ENCODE measurements around the gene NR3C1. TPM values are rescaled to one million over a fixed set of nuclear protein-coding genes. Genes with fewer than 3 reads are reported as not detected.
A peak's percentile ranks its signal among the peaks of the same experiment; 100 is the strongest.

NR3C1 gene
- total and polyA plus RNA-seq, 2 of the 13 experiments (the other 11 are each of a cell fraction or from before 2014, with no cell fraction given) = 10.0 to 24.3 TPM

GRCh38 chr5:143405063-143405848 lies 1.8 kb upstream of the NR3C1 start (continued):
- TF ChIP-seq ZKSCAN8 (CRISPR knock-in tag; IDR thresholded peaks at IDR 0.05; ENCODE audit: borderline replicate concordance) (no peak), ZNF207 (IDR thresholded peaks at IDR 0.05; ENCODE audit: borderline replicate concordance) (no peak), ZBTB8A (CRISPR knock-in tag; IDR thresholded peaks at IDR 0.05; ENCODE audit: borderline replicate concordance, low read depth) (no peak), POGZ (CRISPR knock-in tag; IDR thresholded peaks at IDR 0.05) (peak; percentile 97), MBD4 (IDR thresholded peaks at IDR 0.05; ENCODE audit: borderline replicate concordance, low read length) (no peak), REXO4 (CRISPR knock-in tag; IDR thresholded peaks at IDR 0.05; ENCODE audit: borderline replicate concordance) (no peak), ZBTB21 (CRISPR knock-in tag; IDR thresholded peaks at IDR 0.05) (peak; percentile 44; the same call in 1 of the 2 replicates), POLR2A (IDR thresholded peaks at IDR 0.05; ENCODE audit: insufficient read depth in 1 of 2, low read depth in 2 of 2, low read length in 2 of 2) (peak; percentile 42 to 65; a peak in 3 of 4 replicates), DNMT1 (CRISPR knock-in tag; IDR thresholded peaks at IDR 0.05) (no peak), ZNF660 (CRISPR knock-in tag; IDR thresholded peaks at IDR 0.05; ENCODE audit: borderline replicate concordance, low read depth) (no peak), ZKSCAN5 (CRISPR knock-in tag; IDR thresholded peaks at IDR 0.05) (no peak), CREB1 (IDR thresholded peaks at IDR 0.05) (no peak), CREB1 (CRISPR knock-in tag; IDR thresholded peaks at IDR 0.05) (peak; percentile 58), HOXA3 (CRISPR knock-in tag; IDR thresholded peaks at IDR 0.05) (peak; percentile 100), GATA4 (IDR thresholded peaks at IDR 0.05; ENCODE audit: borderline replicate concordance, low read depth) (no peak), HNRNPL (IDR thresholded peaks at IDR 0.05; ENCODE audit: low read depth, low read length) (peak; percentile 42; the same call in 1 of the 2 replicates), ZBTB40 (IDR thresholded peaks at IDR 0.05) (no peak), ZBTB40 (CRISPR knock-in tag; IDR thresholded peaks at IDR 0.05) (peak; percentile 55; the same call in 1 of the 2 replicates), ZBTB42 (CRISPR knock-in tag; IDR thresholded peaks at IDR 0.05) (no peak; the same call in 1 of the 2 replicates), ZNF251 (CRISPR knock-in tag; IDR thresholded peaks at IDR 0.05) (no peak), ZNF547 (CRISPR knock-in tag; IDR thresholded peaks at IDR 0.05) (peak; percentile 87), PITX1 (CRISPR knock-in tag; IDR thresholded peaks at IDR 0.05) (peak; percentile 63; the same call in 1 of the 2 replicates), MIXL1 (CRISPR knock-in tag; IDR thresholded peaks at IDR 0.05) (0 out of 2 replicates have a peak, but pooled peaks have one; percentile 44), ZMYM2 (CRISPR knock-in tag; IDR thresholded peaks at IDR 0.05) (peak; percentile 78; the same call in 1 of the 2 replicates), NR3C1 (CRISPR knock-in tag; IDR thresholded peaks at IDR 0.05) (no peak)

Data from HepG2 (cell line).